NK-92 treated with Interleukin-12 subunit alpha and Interleukin-12 subunit beta, amount 100 ng/mL, for 24 hours (cell line): Measurements from ENCODE around the gene OR6F1.
"Not testable (repeated sequence)": the region's sequence is repeated elsewhere in the genome, so short reads cannot be mapped to it uniquely, and the experiment has no call there.

Experiments used
- DNase-seq: peaks from one replicate; lab custom pipeline; 2025; lab: John Stamatoyannopoulos, UW

The OR6F1 gene

GRCh38 chr1:247716546-247716945 is at the start of gene OR6F1:
TSS of gene OR6F1 (minus strand) at chr1:247716646. CDS start at chr1:247712755, 3,891 bp downstream.
- no peak for DNase-seq

DNA sequence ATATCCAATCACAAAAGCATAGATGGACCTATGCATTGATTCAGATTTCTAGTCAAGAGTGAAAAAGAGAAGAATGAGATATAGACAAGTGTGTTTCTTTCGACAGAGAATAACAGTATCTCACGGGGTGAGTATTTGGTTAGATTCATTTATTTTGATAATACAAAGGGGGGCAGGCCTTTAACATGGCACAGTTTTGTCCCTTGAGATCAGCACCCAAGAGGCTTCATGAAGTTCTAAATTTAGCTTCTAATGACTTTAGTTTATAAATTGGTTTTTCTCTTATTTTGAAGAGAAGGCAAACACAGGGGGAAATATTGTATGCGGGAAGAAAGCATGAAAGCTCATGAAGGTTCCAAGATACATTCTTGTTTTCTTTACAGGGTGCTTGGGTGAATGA is 44.0 kb upstream of the OR6F1 start, which contains the start of gene OR1C1:
Gene OR1C1, minus strand, starts transcription at position 101 of the 400 bp plus-strand sequence. CDS start 2,150 bp downstream, outside the sequence.
- no peak for DNase-seq

GRCh38 chr1:247754311-247754710 is 37.9 kb upstream of the OR6F1 start:
- DNase-seq = not testable (repeated sequence)

DNA sequence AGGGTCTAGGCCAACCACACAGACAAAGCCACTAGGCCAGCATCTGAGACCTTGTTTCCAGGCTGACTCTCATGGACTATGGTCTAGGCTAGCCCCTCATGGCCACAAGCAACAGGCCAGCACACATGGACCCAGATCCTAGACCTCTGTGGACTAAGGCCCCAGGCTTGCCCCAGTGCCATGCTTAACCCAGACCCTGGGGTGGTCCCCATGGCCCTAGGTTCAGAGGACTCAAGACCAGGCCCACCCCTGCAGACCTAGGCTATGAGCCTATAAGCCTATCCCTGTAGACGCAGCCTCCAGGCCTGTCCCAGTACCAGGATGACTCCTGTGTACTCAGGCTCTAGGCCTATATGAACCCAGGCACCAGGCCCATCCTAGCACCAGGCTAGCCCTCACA is 33.4 kb upstream of the OR6F1 start:
- no peak for DNase-seq

- no peak for DNase-seq
Observed at GRCh38 chr1:247748041-247748440, 31.6 kb upstream of the OR6F1 start, which contains the start of gene OR14A2. TSS of gene OR14A2 (minus strand) at chr1:247748141.

- DNase-seq = no peak
Observed at GRCh38 chr1:247747616-247748015, 31.2 kb upstream of the OR6F1 start.

- no peak for DNase-seq
Observed at GRCh38 chr1:247746391-247746935, 30.0 kb upstream of the OR6F1 start.

GRCh38 chr1:247742215-247742760 is 25.8 kb upstream of the OR6F1 start:
- DNase-seq = not testable (repeated sequence)

DNA sequence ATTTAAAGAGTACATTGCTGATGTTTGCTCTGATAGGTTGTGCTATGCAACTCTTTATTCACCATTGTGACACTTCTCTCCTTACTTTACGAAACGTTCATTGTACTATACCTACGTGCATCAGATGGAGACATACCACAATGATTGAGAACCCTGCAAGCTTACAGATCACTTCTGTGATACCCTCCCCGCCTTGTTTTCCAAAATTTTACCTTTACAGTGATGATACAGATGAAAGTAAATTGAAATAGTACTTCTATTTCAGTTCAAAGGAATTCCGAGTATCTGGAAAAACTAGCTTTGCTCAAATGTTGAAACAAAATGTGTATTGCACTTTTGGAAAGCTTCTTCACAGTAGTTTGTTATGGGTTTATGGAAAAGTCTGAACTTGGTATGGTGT is 25.3 kb upstream of the OR6F1 start:
- DNase-seq = no peak

GRCh38 chr1:247740721-247741120 is 24.3 kb upstream of the OR6F1 start:
- no peak for DNase-seq

GRCh38 chr1:247738315-247738714 is 21.9 kb upstream of the OR6F1 start, which contains the start of gene OR14K1:
TSS of gene OR14K1 (plus strand) at chr1:247738615. CDS start at chr1:247738615, 0 bp downstream.
- no peak for DNase-seq

- no peak for DNase-seq
Observed at GRCh38 chr1:247721222-247721621, 4.8 kb upstream of the OR6F1 start.

DNA sequence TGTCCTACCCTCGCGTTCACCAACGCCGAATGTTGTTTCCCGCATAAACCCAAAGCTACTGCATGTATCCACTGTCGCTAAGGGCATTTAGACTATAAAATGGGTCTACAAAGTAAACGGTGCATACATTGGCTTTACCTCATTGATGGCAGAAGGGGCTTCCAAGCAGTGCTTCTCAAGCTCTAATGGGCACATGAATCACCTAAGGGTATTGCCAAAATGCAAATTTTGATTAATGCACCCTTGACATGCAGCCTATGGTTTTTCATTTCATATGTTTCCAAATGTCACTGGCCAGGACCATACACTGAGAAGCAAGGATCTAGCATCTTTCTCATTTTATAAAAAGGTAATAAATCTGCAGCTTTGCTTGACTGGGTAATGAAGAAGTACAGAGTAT is 2.7 kb downstream of the OR6F1 start:
- no peak for DNase-seq

- not testable (repeated sequence) for DNase-seq
Observed at GRCh38 chr1:247710681-247711080, 5.8 kb downstream of the OR6F1 start.

DNA sequence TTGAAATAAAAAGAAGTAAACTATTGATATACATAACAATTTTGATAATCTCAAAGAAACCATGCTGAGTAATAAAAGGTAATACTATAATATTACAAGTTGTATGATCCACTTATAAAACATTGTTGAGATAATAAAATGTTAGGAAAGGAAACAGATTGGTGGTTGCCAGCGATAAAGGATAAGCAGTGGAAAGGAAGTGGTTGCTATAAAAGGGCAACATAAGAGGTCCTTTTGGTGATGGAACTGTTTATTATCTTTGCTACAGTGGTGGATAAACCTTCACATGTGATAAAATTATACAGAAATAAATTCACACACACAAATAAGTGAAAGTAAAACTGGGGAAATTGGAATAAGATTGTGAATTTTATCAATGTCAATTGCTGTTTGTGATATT is 15.1 kb downstream of the OR6F1 start:
- DNase-seq = no peak

GRCh38 chr1:247681288-247681897 is 35.1 kb downstream of the OR6F1 start:
- DNase-seq = peak; percentile 5

DNA sequence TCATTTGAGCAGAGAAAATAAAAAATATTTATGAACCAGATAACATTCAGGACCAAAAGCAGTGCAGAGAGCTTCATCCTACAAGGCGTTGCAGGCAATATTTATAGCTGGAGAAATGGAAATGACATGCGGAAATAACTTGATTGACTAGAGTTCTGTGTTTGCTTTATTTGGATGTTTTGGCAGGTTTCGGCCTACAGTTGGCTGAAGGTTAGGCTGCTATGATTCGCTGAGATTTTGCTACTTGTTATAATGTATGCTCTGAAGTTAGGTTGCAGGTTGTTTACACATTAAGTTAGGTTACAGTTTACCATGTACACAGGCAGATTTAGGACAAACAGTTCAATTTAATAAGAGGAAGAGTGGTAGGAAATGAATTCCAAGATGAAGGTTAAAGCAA is 36.3 kb downstream of the OR6F1 start:
- DNase-seq = no peak

DNA sequence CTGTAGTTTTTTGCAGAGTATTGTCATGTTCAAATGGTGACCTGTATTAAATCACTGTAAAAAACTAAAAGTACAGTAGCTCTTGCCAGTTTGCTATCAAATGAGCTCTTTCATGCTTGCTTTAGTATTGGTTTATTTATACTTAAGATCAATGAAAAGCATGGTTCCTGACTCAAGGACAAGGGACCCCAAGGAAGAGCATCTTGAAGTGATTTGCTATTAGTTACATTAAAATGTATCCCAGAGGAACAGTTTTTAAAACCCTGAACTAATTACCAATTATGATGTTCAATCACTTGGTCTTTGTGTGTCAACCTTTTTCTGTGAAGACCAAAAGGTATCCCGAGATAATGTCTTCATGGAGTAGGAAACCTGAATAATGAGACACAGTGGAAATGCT is 36.8 kb downstream of the OR6F1 start, which contains the start of gene OR13G1:
Gene OR13G1, minus strand, starts transcription at position 101 of the 400 bp plus-strand sequence. CDS start 6,698 bp downstream, outside the sequence.
- DNase-seq = no peak

GRCh38 chr1:247669225-247669624 is 47.2 kb downstream of the OR6F1 start:
- DNase-seq = no peak
